ENCODE data around the gene PLXNA1.
A peak's percentile ranks its signal among the peaks of the same experiment; 100 is the strongest.

PLXNA1 gene

GRCh38 chr3:127002195-127003174, 19.6 kb downstream of the PLXNA1 start:
- DNase-seq (ENCODE audit: low read depth, low spot score) = peak; percentile 42

GRCh38 chr3:127003175-127003555, 20.2 kb downstream of the PLXNA1 start:
- DNase-seq (ENCODE audit: low read depth, low spot score) = no peak

- DNase-seq (ENCODE audit: low read depth, low spot score) = no peak
Measured at GRCh38 chr3:127003601-127004280, 20.8 kb downstream of the PLXNA1 start.

GRCh38 chr3:127004641-127005397, 21.9 kb downstream of the PLXNA1 start:
- no peak for DNase-seq (ENCODE audit: low read depth, low spot score)

GRCh38 chr3:127005864-127006500, 23.1 kb downstream of the PLXNA1 start:
- no peak for DNase-seq (ENCODE audit: low read depth, low spot score)

GRCh38 chr3:127006781-127007436, 24.0 kb downstream of the PLXNA1 start:
- DNase-seq (ENCODE audit: low read depth, low spot score) = no peak

- DNase-seq (ENCODE audit: low read depth, low spot score) = no peak
Measured at GRCh38 chr3:127008236-127008635, 25.3 kb downstream of the PLXNA1 start.

GRCh38 chr3:127009531-127009930, 26.6 kb downstream of the PLXNA1 start:
- no peak for DNase-seq (ENCODE audit: low read depth, low spot score)

GRCh38 chr3:127011270-127011992, 28.5 kb downstream of the PLXNA1 start:
- DNase-seq (ENCODE audit: low read depth, low spot score) = no peak

GRCh38 chr3:127012091-127012490, 29.2 kb downstream of the PLXNA1 start:
- DNase-seq (ENCODE audit: low read depth, low spot score) = no peak

GRCh38 chr3:127013181-127013580, 30.3 kb downstream of the PLXNA1 start:
- DNase-seq (ENCODE audit: low read depth, low spot score) = no peak

- no peak for DNase-seq (ENCODE audit: low read depth, low spot score)
Measured at GRCh38 chr3:127013758-127014535, 31.0 kb downstream of the PLXNA1 start.

- DNase-seq (ENCODE audit: low read depth, low spot score) = no peak
Measured at GRCh38 chr3:127014536-127015281, 31.8 kb downstream of the PLXNA1 start.

- no peak for DNase-seq (ENCODE audit: low read depth, low spot score)
Measured at GRCh38 chr3:127015282-127016042, 32.5 kb downstream of the PLXNA1 start.

GRCh38 chr3:127016043-127016343, 33.1 kb downstream of the PLXNA1 start:
- no peak for DNase-seq (ENCODE audit: low read depth, low spot score)

GRCh38 chr3:127016461-127016860, 33.5 kb downstream of the PLXNA1 start:
- DNase-seq (ENCODE audit: low read depth, low spot score) = no peak

GRCh38 chr3:127017229-127017628, 34.3 kb downstream of the PLXNA1 start:
- DNase-seq (ENCODE audit: low read depth, low spot score) = no peak

GRCh38 chr3:127017781-127018180, 34.9 kb downstream of the PLXNA1 start:
- DNase-seq (ENCODE audit: low read depth, low spot score) = no peak
